Activated CD4-positive, alpha-beta memory T cell treated with anti-CD3 and anti-CD28 coated beads, Interleukin-2, amount 10 ng/mL, durations not matched to agents 7 days and 5 days (primary cell): ENCODE measurements around the gene LONP2. TPM values are rescaled to one million over a fixed set of nuclear protein-coding genes. Genes with fewer than 3 reads are reported as not detected.

Source experiments
- CTCF ChIA-PET: fragments of 350-600 bp; sonication (Branson Sonifier 250); formaldehyde crosslinking; loops from one replicate; lab custom pipeline; 2021; ENCODE audit warnings: antibody characterized with exemption, inconsistent platforms; lab: Charles Lee
- POLR2A ChIA-PET: fragments of 350-600 bp; sonication (Branson Sonifier 250); formaldehyde crosslinking; loops from one replicate; lab custom pipeline; 2021; ENCODE audit warnings: antibody characterized with exemption; lab: Charles Lee
- DNase-seq: peaks from one replicate; pipeline ENCODE4 v3.0.0-alpha.2; 2020
- H3K27ac Mint-ChIP-seq: one replicate; pipeline ENCODE4 v1.8.0; 2021; ENCODE audit warnings: mild to moderate bottlenecking, mixed read lengths
- H3K27me3 Mint-ChIP-seq: one replicate; pipeline ENCODE4 v1.8.0; 2021; ENCODE audit warnings: mixed read lengths
- H3K36me3 Mint-ChIP-seq: one replicate; pipeline ENCODE4 v1.8.0; 2021; ENCODE audit warnings: low read depth, mixed read lengths
- H3K4me1 Mint-ChIP-seq: one replicate; pipeline ENCODE4 v1.8.0; 2021; ENCODE audit warnings: mixed read lengths
- H3K4me3 Mint-ChIP-seq: one replicate; pipeline ENCODE4 v1.8.0; 2021; ENCODE audit warnings: mild to moderate bottlenecking, mixed read lengths
- H3K9me3 Mint-ChIP-seq: one replicate; pipeline ENCODE4 v1.8.0; 2021; ENCODE audit warnings: mixed read lengths
- total RNA-seq, 2 experiments: library from RNA; stranded (reverse); gene quantifications; one replicate each; pipeline ENCODE4 v1.2.3, GENCODE V29; 2021

Gene LONP2
- total RNA-seq, 2 experiments from 2014 or later = 50.4 to 52.1 TPM

DNA sequence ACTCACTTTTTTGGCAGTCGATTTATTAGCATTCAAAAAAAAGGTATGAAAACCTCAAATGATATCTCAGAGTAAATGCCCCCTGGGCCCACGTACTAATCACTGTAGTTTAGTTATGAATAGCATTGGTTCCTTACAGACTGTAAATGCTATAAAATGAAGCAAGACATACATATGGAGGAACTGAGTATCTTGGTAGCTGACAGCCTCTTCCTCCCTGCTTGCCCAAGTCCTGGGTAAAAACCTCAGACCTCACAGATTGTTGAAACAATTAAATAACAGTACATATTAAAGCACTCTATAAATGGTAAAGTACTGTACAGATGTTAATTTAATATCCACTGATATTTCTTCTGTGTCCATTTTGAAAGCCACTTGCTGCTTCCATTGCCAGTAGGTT is 36.4 kb downstream of the LONP2 start:
- no peak for DNase-seq
- CTCF ChIA-PET = no interaction called here
- Mint-ChIP-seq H3K36me3 (peaks cover 41% of the 10 kb centered on the region), H3K27ac (no peak overlapping the region), H3K4me1 (peaks cover 12% of the 10 kb centered on the region), H3K27me3 (no peaks in the 10 kb centered on the region), H3K4me3 (no peak overlapping the region), H3K9me3 (no peaks in the 10 kb centered on the region)
- POLR2A ChIA-PET = no interaction called here

DNA sequence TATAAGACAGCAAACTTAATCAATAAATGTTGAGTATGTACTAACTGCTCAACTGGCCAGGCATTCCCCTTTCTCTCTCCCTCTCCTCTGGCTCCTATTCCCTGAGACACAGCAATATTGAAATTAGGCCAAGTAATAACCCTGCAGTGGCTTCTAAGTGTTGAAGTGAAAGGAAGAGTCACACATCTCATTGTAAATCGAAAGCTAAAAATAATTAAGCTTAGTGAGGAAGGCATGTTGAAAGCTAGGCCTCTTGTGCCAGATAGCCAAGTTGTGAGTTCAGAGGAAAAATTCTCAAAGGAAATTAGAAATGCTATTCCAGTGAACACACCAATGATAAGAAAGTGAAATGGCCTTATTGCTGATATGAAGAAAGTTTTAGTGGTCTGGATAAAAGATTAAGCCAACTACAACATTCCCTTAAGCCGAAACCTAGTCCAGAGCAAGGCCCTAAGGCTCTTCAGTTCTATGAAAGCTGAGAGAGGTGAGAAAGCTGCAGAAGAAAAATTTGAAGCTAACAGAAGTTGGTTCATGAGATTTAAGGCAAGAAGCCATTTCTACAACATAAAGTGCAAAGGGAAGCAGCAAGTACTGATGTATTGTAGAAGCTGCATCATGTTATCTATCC is 38.6 kb downstream of the LONP2 start:
- H3K27ac Mint-ChIP-seq = no peak overlapping the region
- peaks cover 15% of the 10 kb centered on the region for H3K4me1 Mint-ChIP-seq
- POLR2A ChIA-PET = interaction anchor here (1.1 kb wide), 1 partner anchor 31 kb away, joined by 4 read pairs; no protein-coding TSS in a partner anchor
- H3K4me3 Mint-ChIP-seq = no peak overlapping the region
- H3K9me3 Mint-ChIP-seq = peaks cover 3% of the 10 kb centered on the region
- H3K36me3 Mint-ChIP-seq = peaks cover 55% of the 10 kb centered on the region
- CTCF ChIA-PET = interaction anchor here (1.2 to 1.6 kb wide), 2 partner anchors 340 to 342 kb away, joined by 5 to 8 read pairs; no protein-coding TSS in a partner anchor
- H3K27me3 Mint-ChIP-seq = no peaks in the 10 kb centered on the region
- DNase-seq = no peak

GRCh38 chr16:48284772-48285409 is 40.8 kb downstream of the LONP2 start:
- Mint-ChIP-seq H3K27me3 (no peaks in the 10 kb centered on the region), H3K4me1 (peaks cover 15% of the 10 kb centered on the region), H3K9me3 (peaks cover 3% of the 10 kb centered on the region), H3K4me3 (no peak overlapping the region), H3K36me3 (peaks cover 50% of the 10 kb centered on the region), H3K27ac (no peak overlapping the region)
- no peak for DNase-seq
- POLR2A ChIA-PET = no interaction called here
- CTCF ChIA-PET = no interaction called here

DNA sequence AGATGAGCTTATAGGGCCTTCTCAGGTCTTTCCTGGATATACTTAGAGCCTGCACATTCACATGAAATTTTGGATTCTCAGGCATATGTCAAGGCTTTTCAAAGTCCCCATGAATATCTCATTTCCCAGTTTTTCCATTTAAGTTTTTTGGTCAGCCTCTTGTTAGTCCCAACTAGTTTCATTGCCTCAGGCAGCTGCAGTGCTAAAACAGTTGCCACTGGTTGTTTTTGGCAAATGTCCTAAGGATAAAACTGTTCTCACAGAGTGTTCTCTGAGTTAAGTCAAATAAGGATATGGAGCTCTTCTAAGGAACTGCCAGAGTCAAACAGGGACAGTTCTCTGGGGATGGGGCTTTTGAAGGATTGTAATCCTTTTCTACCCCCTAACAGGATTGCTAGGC is 43.1 kb downstream of the LONP2 start:
- CTCF ChIA-PET = interaction anchor here (0.9 to 1.4 kb wide), 2 partner anchors 336 to 343 kb away, joined by 3 to 4 read pairs; no protein-coding TSS in a partner anchor
- no peak for DNase-seq
- POLR2A ChIA-PET = interaction anchor here (1.5 kb wide), 1 partner anchor 32 kb away, joined by 3 read pairs; no protein-coding TSS in a partner anchor
- H3K36me3 Mint-ChIP-seq = peaks cover 59% of the 10 kb centered on the region
- H3K4me3 Mint-ChIP-seq = no peak overlapping the region
- H3K27me3 Mint-ChIP-seq = no peaks in the 10 kb centered on the region
- H3K9me3 Mint-ChIP-seq = peaks cover 3% of the 10 kb centered on the region
- H3K4me1 Mint-ChIP-seq = peaks cover 20% of the 10 kb centered on the region
- H3K27ac Mint-ChIP-seq = no peak overlapping the region

DNA sequence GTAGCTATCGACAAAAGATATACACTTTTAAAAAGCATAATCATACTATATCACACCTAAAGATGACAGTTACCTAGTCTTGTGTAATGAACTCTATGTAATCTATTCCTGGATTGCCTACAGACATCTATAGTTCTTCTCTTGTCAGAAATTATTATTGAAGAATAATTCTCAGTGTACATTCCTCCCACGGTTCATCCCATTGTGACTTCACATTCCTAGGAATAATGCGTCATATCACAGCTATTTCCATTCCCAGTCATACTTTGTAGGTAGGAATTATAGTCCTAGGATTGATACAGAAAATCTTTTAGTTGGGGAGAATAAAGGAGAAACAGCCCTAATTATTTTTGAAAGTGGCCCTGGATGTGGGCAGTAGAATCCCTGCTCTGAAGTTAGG is 47.2 kb downstream of the LONP2 start:
- H3K4me1 Mint-ChIP-seq = peaks cover 7% of the 10 kb centered on the region
- ChIA-PET POLR2A (no interaction called here), CTCF (interaction anchor here (0.9 to 2.1 kb wide), 2 partner anchors 11 to 332 kb away, joined by 3 to 7 read pairs; no protein-coding TSS in a partner anchor)
- no peak overlapping the region for H3K27ac Mint-ChIP-seq
- H3K9me3 Mint-ChIP-seq = peaks cover 3% of the 10 kb centered on the region
- H3K4me3 Mint-ChIP-seq = no peak overlapping the region
- H3K27me3 Mint-ChIP-seq = no peaks in the 10 kb centered on the region
- peaks cover 47% of the 10 kb centered on the region for H3K36me3 Mint-ChIP-seq
- no peak for DNase-seq

- POLR2A ChIA-PET = no interaction called here
- DNase-seq = no peak
- H3K4me3 Mint-ChIP-seq = no peak overlapping the region
- CTCF ChIA-PET = interaction anchor here (1.1 to 2.1 kb wide), 2 partner anchors 332 to 338 kb away, joined by 3 to 7 read pairs; no protein-coding TSS in a partner anchor
- peaks cover 7% of the 10 kb centered on the region for H3K4me1 Mint-ChIP-seq
- H3K27ac Mint-ChIP-seq = no peak overlapping the region
- H3K36me3 Mint-ChIP-seq = peaks cover 44% of the 10 kb centered on the region
- no peaks in the 10 kb centered on the region for H3K27me3 Mint-ChIP-seq
- peaks cover 3% of the 10 kb centered on the region for H3K9me3 Mint-ChIP-seq
Measured at GRCh38 chr16:48291754-48292153, 47.7 kb downstream of the LONP2 start.

DNA sequence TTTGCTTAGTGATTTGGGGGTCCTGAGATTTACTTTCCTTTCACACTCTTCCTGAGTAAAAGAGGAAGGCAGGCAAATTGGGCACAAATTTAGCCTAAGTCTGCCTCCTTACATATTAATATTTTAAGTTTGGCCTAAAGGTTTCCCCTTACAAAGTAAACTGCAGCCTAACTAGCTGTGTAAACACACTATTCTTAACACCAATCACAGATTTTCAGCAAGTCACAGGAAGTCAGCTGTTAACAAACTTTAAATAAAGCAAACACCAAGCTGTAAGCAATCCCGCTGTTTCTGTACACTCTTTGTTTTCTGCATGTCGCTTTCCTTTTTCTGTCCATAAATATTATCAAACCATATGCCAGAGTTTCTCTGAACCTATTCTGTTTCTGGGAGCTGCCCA is 48.4 kb downstream of the LONP2 start:
- H3K27me3 Mint-ChIP-seq = no peaks in the 10 kb centered on the region
- H3K36me3 Mint-ChIP-seq = peaks cover 42% of the 10 kb centered on the region
- H3K4me1 Mint-ChIP-seq = peaks cover 7% of the 10 kb centered on the region
- H3K27ac Mint-ChIP-seq = no peak overlapping the region
- no peak overlapping the region for H3K4me3 Mint-ChIP-seq
- ChIA-PET CTCF (interaction anchor here (1.1 to 2.1 kb wide), 2 partner anchors 331 to 337 kb away, joined by 3 to 7 read pairs; no protein-coding TSS in a partner anchor), POLR2A (no interaction called here)
- no peaks in the 10 kb centered on the region for H3K9me3 Mint-ChIP-seq
- DNase-seq = no peak

GRCh38 chr16:48294724-48295123 is 50.6 kb downstream of the LONP2 start:
- no peak overlapping the region for H3K27ac Mint-ChIP-seq
- H3K27me3 Mint-ChIP-seq = no peaks in the 10 kb centered on the region

GRCh38 chr16:48295488-48296281 is 51.6 kb downstream of the LONP2 start:
- H3K9me3 Mint-ChIP-seq = no peaks in the 10 kb centered on the region
- no peak for DNase-seq
- POLR2A ChIA-PET = interaction anchor here (0.6 to 1.0 kb wide), 2 partner anchors 9 to 1189 kb away, joined by 3 read pairs; no protein-coding TSS in a partner anchor
- no peak overlapping the region for H3K4me3 Mint-ChIP-seq
- CTCF ChIA-PET = no interaction called here
- H3K4me1 Mint-ChIP-seq = peaks cover 5% of the 10 kb centered on the region
- H3K27me3 Mint-ChIP-seq = no peaks in the 10 kb centered on the region
- H3K36me3 Mint-ChIP-seq = peaks cover 45% of the 10 kb centered on the region
- H3K27ac Mint-ChIP-seq = no peak overlapping the region

More at GRCh38 chr16:48294724-48295123, 50.6 kb downstream of the LONP2 start:
- Mint-ChIP-seq H3K36me3 (peaks cover 37% of the 10 kb centered on the region), H3K9me3 (no peaks in the 10 kb centered on the region), H3K4me1 (peaks cover 7% of the 10 kb centered on the region), H3K4me3 (no peak overlapping the region)
- CTCF ChIA-PET = no interaction called here
- POLR2A ChIA-PET = no interaction called here
- DNase-seq = no peak

- POLR2A ChIA-PET = no interaction called here
- Mint-ChIP-seq H3K36me3 (peaks cover 44% of the 10 kb centered on the region), H3K9me3 (no peaks in the 10 kb centered on the region), H3K27me3 (no peaks in the 10 kb centered on the region), H3K4me3 (no peak overlapping the region), H3K27ac (no peak overlapping the region), H3K4me1 (peaks cover 2% of the 10 kb centered on the region)
- no peak for DNase-seq
- CTCF ChIA-PET = no interaction called here
Measured at GRCh38 chr16:48299471-48299870, 55.4 kb downstream of the LONP2 start.

- ChIA-PET POLR2A (no interaction called here), CTCF (interaction anchor here (0.5 to 2.2 kb wide), 3 partner anchors 11 to 330 kb away, joined by 3 to 7 read pairs (median 4); no protein-coding TSS in a partner anchor)
- DNase-seq = no peak
- H3K27ac Mint-ChIP-seq = peak overlapping the region; percentile 29
- H3K4me3 Mint-ChIP-seq = no peak overlapping the region
- no peaks in the 10 kb centered on the region for H3K9me3 Mint-ChIP-seq
- no peaks in the 10 kb centered on the region for H3K27me3 Mint-ChIP-seq
- peaks cover 2% of the 10 kb centered on the region for H3K4me1 Mint-ChIP-seq
- H3K36me3 Mint-ChIP-seq = peaks cover 50% of the 10 kb centered on the region
Measured at GRCh38 chr16:48300391-48300856, 56.3 kb downstream of the LONP2 start.

DNA sequence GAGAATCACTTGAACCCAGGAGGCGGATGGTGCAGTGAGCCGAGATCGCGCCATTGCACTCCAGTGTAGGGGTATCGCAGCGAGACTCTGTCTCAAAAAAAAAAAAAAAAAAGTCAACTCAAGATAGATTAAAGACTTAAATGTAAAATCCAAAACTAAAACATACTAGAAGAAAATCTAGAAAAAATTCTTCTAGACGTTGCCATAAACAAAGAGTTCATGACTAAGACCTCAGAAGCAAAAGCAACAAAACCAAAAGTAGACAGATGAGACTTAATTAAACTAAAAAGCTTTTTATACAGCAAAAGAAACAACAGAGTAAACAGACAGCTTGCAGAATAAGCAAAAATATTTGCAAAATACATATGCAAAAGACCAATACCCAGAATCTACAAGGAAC is 64.4 kb downstream of the LONP2 start:
- H3K9me3 Mint-ChIP-seq = peaks cover 27% of the 10 kb centered on the region
- H3K27ac Mint-ChIP-seq = no peak overlapping the region
- no peaks in the 10 kb centered on the region for H3K27me3 Mint-ChIP-seq
- POLR2A ChIA-PET = no interaction called here
- DNase-seq = no peak
- H3K4me1 Mint-ChIP-seq = no peaks in the 10 kb centered on the region
- no peak overlapping the region for H3K4me3 Mint-ChIP-seq
- H3K36me3 Mint-ChIP-seq = peaks cover 80% of the 10 kb centered on the region
- CTCF ChIA-PET = interaction anchor here (0.7 to 1.4 kb wide), 2 partner anchors 314 to 322 kb away, joined by 3 to 4 read pairs; no protein-coding TSS in a partner anchor
